Activated CD4-positive, alpha-beta T cell treated with anti-CD3 and anti-CD28 coated beads for 4 hours (primary cell): ENCODE measurements around the gene ZFAND2A.
A peak's percentile ranks its signal among the peaks of the same experiment; 100 is the strongest.
"Not testable (repeated sequence)": the region's sequence is repeated elsewhere in the genome, so short reads cannot be mapped to it uniquely, and the experiment has no call there.

Experiments used
- DNase-seq, 2 donors: peaks; one replicate each; pipeline ENCODE4 v3.0.0-alpha.2; 2020

Gene ZFAND2A

GRCh38 chr7:1159891-1160669, at the start of gene ZFAND2A:
TSS of gene ZFAND2A (minus strand) at chr7:1160196. CDS start at chr7:1158212, 1,984 bp downstream.
- peak; percentile 98 for DNase-seq

- DNase-seq, result no peak
Observed at GRCh38 chr7:1209097-1209496, 49.1 kb upstream of the ZFAND2A start.

- DNase-seq, result not testable (repeated sequence)
Observed at GRCh38 chr7:1205742-1206141, 45.7 kb upstream of the ZFAND2A start.

GRCh38 chr7:1204460-1205140, 44.6 kb upstream of the ZFAND2A start:
- no peak for DNase-seq

GRCh38 chr7:1202914-1203313, 42.9 kb upstream of the ZFAND2A start:
- DNase-seq, result not testable (repeated sequence)

- no peak for DNase-seq
Observed at GRCh38 chr7:1201916-1202315, 41.9 kb upstream of the ZFAND2A start.

GRCh38 chr7:1200045-1200444, 40.0 kb upstream of the ZFAND2A start:
- no peak for DNase-seq

GRCh38 chr7:1197997-1198625, 38.1 kb upstream of the ZFAND2A start:
- no peak for DNase-seq

- DNase-seq, result no peak
Observed at GRCh38 chr7:1196950-1197349, 37.0 kb upstream of the ZFAND2A start.

GRCh38 chr7:1196441-1196840, 36.4 kb upstream of the ZFAND2A start:
- not testable (repeated sequence) for DNase-seq

- peak; percentile 14 to 32 for DNase-seq
Observed at GRCh38 chr7:1193593-1194424, 33.8 kb upstream of the ZFAND2A start.

GRCh38 chr7:1192171-1192676, 32.2 kb upstream of the ZFAND2A start:
- DNase-seq, result peak in 1 of 2 donors; percentile 32

- DNase-seq, result no peak
Observed at GRCh38 chr7:1189986-1190772, 30.2 kb upstream of the ZFAND2A start.

- no peak for DNase-seq
Observed at GRCh38 chr7:1188720-1189294, 28.8 kb upstream of the ZFAND2A start.

- no peak for DNase-seq
Observed at GRCh38 chr7:1187127-1187526, 27.1 kb upstream of the ZFAND2A start.

GRCh38 chr7:1181640-1182039, 21.6 kb upstream of the ZFAND2A start:
- DNase-seq, result no peak

GRCh38 chr7:1181031-1181430, 21.0 kb upstream of the ZFAND2A start:
- no peak for DNase-seq

GRCh38 chr7:1176891-1177373, 16.9 kb upstream of the ZFAND2A start:
- DNase-seq, result peak; percentile 65 to 79

- peak; percentile 62 to 78 for DNase-seq
Observed at GRCh38 chr7:1175967-1176851, 16.2 kb upstream of the ZFAND2A start.

GRCh38 chr7:1175597-1175966, 15.6 kb upstream of the ZFAND2A start:
- DNase-seq, result no peak
